Measurements from ENCODE around the gene CRNKL1.

- TF ChIP-seq, protein P1, sequence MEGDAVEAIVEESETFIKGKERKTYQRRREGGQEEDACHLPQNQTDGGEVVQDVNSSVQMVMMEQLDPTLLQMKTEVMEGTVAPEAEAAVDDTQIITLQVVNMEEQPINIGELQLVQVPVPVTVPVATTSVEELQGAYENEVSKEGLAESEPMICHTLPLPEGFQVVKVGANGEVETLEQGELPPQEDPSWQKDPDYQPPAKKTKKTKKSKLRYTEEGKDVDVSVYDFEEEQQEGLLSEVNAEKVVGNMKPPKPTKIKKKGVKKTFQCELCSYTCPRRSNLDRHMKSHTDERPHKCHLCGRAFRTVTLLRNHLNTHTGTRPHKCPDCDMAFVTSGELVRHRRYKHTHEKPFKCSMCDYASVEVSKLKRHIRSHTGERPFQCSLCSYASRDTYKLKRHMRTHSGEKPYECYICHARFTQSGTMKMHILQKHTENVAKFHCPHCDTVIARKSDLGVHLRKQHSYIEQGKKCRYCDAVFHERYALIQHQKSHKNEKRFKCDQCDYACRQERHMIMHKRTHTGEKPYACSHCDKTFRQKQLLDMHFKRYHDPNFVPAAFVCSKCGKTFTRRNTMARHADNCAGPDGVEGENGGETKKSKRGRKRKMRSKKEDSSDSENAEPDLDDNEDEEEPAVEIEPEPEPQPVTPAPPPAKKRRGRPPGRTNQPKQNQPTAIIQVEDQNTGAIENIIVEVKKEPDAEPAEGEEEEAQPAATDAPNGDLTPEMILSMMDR (IDR thresholded peaks at IDR 0.05) = no peak
- TF ChIP-seq POLR2A (IDR thresholded peaks at IDR 0.05) = no peak
Observed at GRCh38 chr20:20019123-20019522, 33.1 kb downstream of the CRNKL1 start.
